ENCODE measurements around the gene RERE. TPM values are rescaled to one million over a fixed set of nuclear protein-coding genes. Genes with fewer than 3 reads are reported as not detected.
"Not testable (repeated sequence)": the region's sequence is repeated elsewhere in the genome, so short reads cannot be mapped to it uniquely, and the experiment has no call there.

RERE gene
- total RNA-seq, 2 donors from 2014 or later: 102 to 108 TPM

- ATAC-seq: peak; percentile 66
- Mint-ChIP-seq H3K27ac (peak overlapping the region; percentile 74), H3K4me1 (peaks cover 18% of the 10 kb centered on the region), H3K4me3 (peak overlapping the region; percentile 73), H3K36me3 (ENCODE audit: low read depth) (no peaks in the 10 kb centered on the region), H3K27me3 (no peaks in the 10 kb centered on the region)
- no peaks in the 10 kb centered on the region for H3K9me3 ChIP-seq (ENCODE audit: control insufficient read depth, low read length, poor library complexity, severe bottlenecking)
- no peak for DNase-seq
These were observed 214.8 kb downstream of the RERE start for GRCh38 chr1:8602471-8603219.

GRCh38 chr1:8600336-8600735, 217.1 kb downstream of the RERE start:
- Mint-ChIP-seq H3K27me3 (no peaks in the 10 kb centered on the region), H3K27ac (no peak overlapping the region), H3K4me3 (no peak overlapping the region), H3K4me1 (peaks cover 18% of the 10 kb centered on the region), H3K36me3 (ENCODE audit: low read depth) (no peaks in the 10 kb centered on the region)
- H3K9me3 ChIP-seq (ENCODE audit: control insufficient read depth, low read length, poor library complexity, severe bottlenecking): no peaks in the 10 kb centered on the region
- DNase-seq (no peak), ATAC-seq (no peak)

GRCh38 chr1:8599646-8600212, 217.7 kb downstream of the RERE start:
- Mint-ChIP-seq H3K27ac (no peak overlapping the region), H3K36me3 (ENCODE audit: low read depth) (no peaks in the 10 kb centered on the region), H3K4me1 (peaks cover 18% of the 10 kb centered on the region), H3K4me3 (no peak overlapping the region), H3K27me3 (no peaks in the 10 kb centered on the region)
- H3K9me3 ChIP-seq (ENCODE audit: control insufficient read depth, low read length, poor library complexity, severe bottlenecking): no peaks in the 10 kb centered on the region
- no peak for ATAC-seq
- no peak for DNase-seq

GRCh38 chr1:8598783-8599182, 218.7 kb downstream of the RERE start:
- Mint-ChIP-seq H3K27ac (peak overlapping the region; percentile 14), H3K4me3 (no peak overlapping the region), H3K27me3 (no peaks in the 10 kb centered on the region), H3K4me1 (peaks cover 14% of the 10 kb centered on the region), H3K36me3 (ENCODE audit: low read depth) (no peaks in the 10 kb centered on the region)
- DNase-seq: no peak
- no peaks in the 10 kb centered on the region for H3K9me3 ChIP-seq (ENCODE audit: control insufficient read depth, low read length, poor library complexity, severe bottlenecking)
- no peak for ATAC-seq

- H3K27me3 Mint-ChIP-seq: no peaks in the 10 kb centered on the region
- ATAC-seq: no peak
- H3K27ac Mint-ChIP-seq: peak overlapping the region; percentile 14
- H3K9me3 ChIP-seq (ENCODE audit: control insufficient read depth, low read length, poor library complexity, severe bottlenecking): no peaks in the 10 kb centered on the region
- peaks cover 11% of the 10 kb centered on the region for H3K4me1 Mint-ChIP-seq
- DNase-seq: no peak
- no peak overlapping the region for H3K4me3 Mint-ChIP-seq
- no peaks in the 10 kb centered on the region for H3K36me3 Mint-ChIP-seq (ENCODE audit: low read depth)
These were observed 219.2 kb downstream of the RERE start for GRCh38 chr1:8598060-8598724.

GRCh38 chr1:8597455-8597854, 220.0 kb downstream of the RERE start:
- Mint-ChIP-seq H3K27ac (no peak overlapping the region), H3K36me3 (ENCODE audit: low read depth) (no peaks in the 10 kb centered on the region), H3K4me3 (no peak overlapping the region), H3K27me3 (no peaks in the 10 kb centered on the region), H3K4me1 (peaks cover 5% of the 10 kb centered on the region)
- H3K9me3 ChIP-seq (ENCODE audit: control insufficient read depth, low read length, poor library complexity, severe bottlenecking): no peaks in the 10 kb centered on the region
- DNase-seq: no peak
- no peak for ATAC-seq

- no peaks in the 10 kb centered on the region for H3K9me3 ChIP-seq (ENCODE audit: control insufficient read depth, low read length, poor library complexity, severe bottlenecking)
- Mint-ChIP-seq H3K27ac (no peak overlapping the region), H3K4me3 (no peak overlapping the region), H3K27me3 (no peaks in the 10 kb centered on the region), H3K36me3 (ENCODE audit: low read depth) (no peaks in the 10 kb centered on the region), H3K4me1 (peaks cover 4% of the 10 kb centered on the region)
- no peak for DNase-seq
- ATAC-seq: no peak
These were observed 221.5 kb downstream of the RERE start for GRCh38 chr1:8595941-8596340.

GRCh38 chr1:8595332-8595731, 222.1 kb downstream of the RERE start:
- Mint-ChIP-seq H3K4me1 (peaks cover 4% of the 10 kb centered on the region), H3K27me3 (no peaks in the 10 kb centered on the region), H3K27ac (no peak overlapping the region), H3K4me3 (no peak overlapping the region), H3K36me3 (ENCODE audit: low read depth) (no peaks in the 10 kb centered on the region)
- ATAC-seq: no peak
- DNase-seq: no peak
- no peaks in the 10 kb centered on the region for H3K9me3 ChIP-seq (ENCODE audit: control insufficient read depth, low read length, poor library complexity, severe bottlenecking)

GRCh38 chr1:8593292-8593691, 224.1 kb downstream of the RERE start:
- not testable (repeated sequence) for H3K27me3 Mint-ChIP-seq, DNase-seq, ATAC-seq

GRCh38 chr1:8591569-8591968, 225.9 kb downstream of the RERE start:
- DNase-seq (no peak), ATAC-seq (no peak)
- Mint-ChIP-seq H3K36me3 (ENCODE audit: low read depth) (peaks cover 4% of the 10 kb centered on the region), H3K27ac (no peak overlapping the region), H3K27me3 (no peaks in the 10 kb centered on the region), H3K4me3 (no peak overlapping the region), H3K4me1 (peaks cover 14% of the 10 kb centered on the region)
- H3K9me3 ChIP-seq (ENCODE audit: control insufficient read depth, low read length, poor library complexity, severe bottlenecking): no peaks in the 10 kb centered on the region

More at GRCh38 chr1:8593292-8593691, 224.1 kb downstream of the RERE start:
- H3K9me3 ChIP-seq (ENCODE audit: control insufficient read depth, low read length, poor library complexity, severe bottlenecking); H3K27ac Mint-ChIP-seq; H3K4me3 Mint-ChIP-seq; H3K36me3 Mint-ChIP-seq (ENCODE audit: low read depth); H3K4me1 Mint-ChIP-seq: not testable (repeated sequence)

- Mint-ChIP-seq H3K4me1 (peaks cover 14% of the 10 kb centered on the region), H3K27me3 (no peaks in the 10 kb centered on the region), H3K36me3 (ENCODE audit: low read depth) (peaks cover 4% of the 10 kb centered on the region), H3K27ac (no peak overlapping the region), H3K4me3 (no peak overlapping the region)
- no peaks in the 10 kb centered on the region for H3K9me3 ChIP-seq (ENCODE audit: control insufficient read depth, low read length, poor library complexity, severe bottlenecking)
- ATAC-seq (no peak), DNase-seq (no peak)
These were observed 226.6 kb downstream of the RERE start for GRCh38 chr1:8590721-8591351.

GRCh38 chr1:8589571-8589970, 227.9 kb downstream of the RERE start:
- ATAC-seq (no peak), DNase-seq (no peak)
- Mint-ChIP-seq H3K27ac (no peak overlapping the region), H3K27me3 (no peaks in the 10 kb centered on the region), H3K4me3 (no peak overlapping the region), H3K4me1 (peaks cover 14% of the 10 kb centered on the region), H3K36me3 (ENCODE audit: low read depth) (peaks cover 4% of the 10 kb centered on the region)
- H3K9me3 ChIP-seq (ENCODE audit: control insufficient read depth, low read length, poor library complexity, severe bottlenecking): no peaks in the 10 kb centered on the region

- H3K27ac Mint-ChIP-seq: no peak overlapping the region
- H3K36me3 Mint-ChIP-seq (ENCODE audit: low read depth): peaks cover 7% of the 10 kb centered on the region
- ATAC-seq (no peak), DNase-seq (no peak)
- H3K4me3 Mint-ChIP-seq: no peak overlapping the region
- H3K4me1 Mint-ChIP-seq: peaks cover 18% of the 10 kb centered on the region
- no peaks in the 10 kb centered on the region for H3K9me3 ChIP-seq (ENCODE audit: control insufficient read depth, low read length, poor library complexity, severe bottlenecking)
- H3K27me3 Mint-ChIP-seq: no peaks in the 10 kb centered on the region
These were observed 229.7 kb downstream of the RERE start for GRCh38 chr1:8587784-8588183.
